ENCODE data around the gene CSE1L.
"Not testable (repeated sequence)": the region's sequence is repeated elsewhere in the genome, so short reads cannot be mapped to it uniquely, and the experiment has no call there.

Gene CSE1L

GRCh38 chr20:49132995-49133478, 86.9 kb downstream of the CSE1L start:
- peak; percentile 30 for DNase-seq

GRCh38 chr20:49133571-49133970, 87.5 kb downstream of the CSE1L start:
- no peak for DNase-seq

- not testable (repeated sequence) for DNase-seq
These were observed 88.7 kb downstream of the CSE1L start for GRCh38 chr20:49134797-49135196.

- no peak for DNase-seq
These were observed 90.9 kb downstream of the CSE1L start for GRCh38 chr20:49136817-49137571.

GRCh38 chr20:49138431-49138830, 92.3 kb downstream of the CSE1L start:
- DNase-seq: no peak

GRCh38 chr20:49140411-49140810, 94.3 kb downstream of the CSE1L start:
- no peak for DNase-seq

- no peak for DNase-seq
These were observed 94.7 kb downstream of the CSE1L start for GRCh38 chr20:49140834-49141233.

All from NCI-H510A (cell line).